ENCODE measurements around the gene ITGAV. TPM values are rescaled to one million over a fixed set of nuclear protein-coding genes. Genes with fewer than 3 reads are reported as not detected.

Gene ITGAV
- total and polyA plus RNA-seq, 8 donors, result 9.0 to 83.3 (median 29.4) TPM

- 1% methylated on average over 17 of the region's 17 CpGs for WGBS, 2 donors
- no peaks in the 10 kb centered on the region for H3K36me3 ChIP-seq
- ATAC-seq, result peak; percentile 11 to 29 (median 20)
- H3K27ac ChIP-seq, result peak overlapping the region; percentile 79 to 97 (median 90)
- no peak for FAIRE-seq
- H3K27me3 ChIP-seq, result no peaks in the 10 kb centered on the region
- intact Hi-C loops (cut with DNase I), result no loop called here
- no peaks in the 10 kb centered on the region for H3K9me3 ChIP-seq
- DNase-seq, result peak in 1 of 6 donors; percentile 43
- peak overlapping the region; percentile 48 to 94 (median 82) for H3K4me3 ChIP-seq
- no peak for TF ChIP-seq CTCF (IDR thresholded peaks at IDR 0.05)
- peaks cover 6 to 41% (median 16%) of the 10 kb centered on the region in 3 donors for H3K4me1 ChIP-seq
These were observed 1.1 kb downstream of the ITGAV start for GRCh38 chr2:186590759-186591505.

- Histone ChIP-seq H3K36me3 (no peaks in the 10 kb centered on the region), H3K4me1 (peaks cover 10 to 45% (median 16%) of the 10 kb centered on the region in 3 donors), H3K4me3 (peak overlapping the region; percentile 48 to 94 (median 82)), H3K27me3 (no peaks in the 10 kb centered on the region), H3K9me3 (no peaks in the 10 kb centered on the region), H3K27ac (peak overlapping the region in 3 of 4 donors; percentile 79 to 97 (median 93))
- ATAC-seq, result no peak
- intact Hi-C loops (cut with DNase I), result no loop called here
- DNase-seq, result no peak
- TF ChIP-seq CTCF (IDR thresholded peaks at IDR 0.05), result no peak
- FAIRE-seq, result no peak
- 5 to 7% methylated on average over 3 of the region's 3 CpGs for WGBS, 2 donors
These were observed 1.6 kb downstream of the ITGAV start for GRCh38 chr2:186591506-186591890.

GRCh38 chr2:186592137-186592875 lies 2.5 kb downstream of the ITGAV start:
- DNase-seq (no peak), FAIRE-seq (no peak), ATAC-seq (no peak)
- Histone ChIP-seq H3K27ac (peak overlapping the region in 2 of 4 donors; percentile 93 to 97), H3K27me3 (no peaks in the 10 kb centered on the region), H3K9me3 (no peaks in the 10 kb centered on the region), H3K4me1 (peaks cover 10 to 45% (median 16%) of the 10 kb centered on the region in 3 donors), H3K4me3 (peak overlapping the region in 2 of 4 donors; percentile 81 to 94), H3K36me3 (no peaks in the 10 kb centered on the region)
- no peak for TF ChIP-seq CTCF (IDR thresholded peaks at IDR 0.05)
- intact Hi-C loops (cut with DNase I), result no loop called here
- 88 to 90% methylated on average over 5 of the region's 5 CpGs for WGBS, 2 donors

GRCh38 chr2:186593523-186593922 lies 3.7 kb downstream of the ITGAV start:
- peak overlapping the region in 1 of 4 donors; percentile 36 for H3K27ac ChIP-seq
- no peak for ATAC-seq
- no peak for FAIRE-seq
- no peak overlapping the region for H3K4me3 ChIP-seq
- TF ChIP-seq CTCF (IDR thresholded peaks at IDR 0.05), result no peak
- peaks cover 10 to 45% (median 16%) of the 10 kb centered on the region in 3 donors for H3K4me1 ChIP-seq
- H3K27me3 ChIP-seq, result no peaks in the 10 kb centered on the region
- DNase-seq, result no peak
- WGBS, 2 donors, result 87 to 89% methylated on average over 3 of the region's 3 CpGs
- no peaks in the 10 kb centered on the region for H3K36me3 ChIP-seq
- intact Hi-C loops (cut with DNase I), result no loop called here
- no peaks in the 10 kb centered on the region for H3K9me3 ChIP-seq

Data from pancreas (tissue), 10 donors.